NCI-H187 (cell line): ENCODE data around the gene VANGL2.
A peak's percentile ranks its signal among the peaks of the same experiment; 100 is the strongest.
"Not testable (repeated sequence)": the region's sequence is repeated elsewhere in the genome, so short reads cannot be mapped to it uniquely, and the experiment has no call there.

ENCODE experiments used
- DNase-seq, 2 experiments: peaks; one replicate each; lab custom pipeline; 2025; lab: John Stamatoyannopoulos, UW

VANGL2 gene

GRCh38 chr1:160370561-160371345 lies 29.6 kb upstream of the VANGL2 start:
- DNase-seq: no peak

- no peak for DNase-seq
These were observed 29.1 kb upstream of the VANGL2 start for GRCh38 chr1:160371346-160371631.

- DNase-seq: no peak
These were observed 28.6 kb upstream of the VANGL2 start for GRCh38 chr1:160371756-160372155.

- DNase-seq: no peak
These were observed 26.7 kb upstream of the VANGL2 start for GRCh38 chr1:160373696-160374095.

- DNase-seq: no peak
These were observed 25.9 kb upstream of the VANGL2 start for GRCh38 chr1:160374306-160375110.

- no peak for DNase-seq
These were observed 24.4 kb upstream of the VANGL2 start for GRCh38 chr1:160375788-160376524.

GRCh38 chr1:160376525-160377131 lies 23.7 kb upstream of the VANGL2 start:
- peak; percentile 74 to 81 for DNase-seq

GRCh38 chr1:160377585-160378206 lies 22.7 kb upstream of the VANGL2 start:
- no peak for DNase-seq

GRCh38 chr1:160384812-160385211 lies 15.6 kb upstream of the VANGL2 start:
- not testable (repeated sequence) for DNase-seq

- DNase-seq: not testable (repeated sequence)
These were observed 12.0 kb upstream of the VANGL2 start for GRCh38 chr1:160388406-160388805.

- no peak for DNase-seq
These were observed 5.7 kb upstream of the VANGL2 start for GRCh38 chr1:160394673-160395072.

- DNase-seq: no peak
These were observed 2.7 kb upstream of the VANGL2 start for GRCh38 chr1:160397651-160398050.

GRCh38 chr1:160398823-160399222 lies 1.5 kb upstream of the VANGL2 start:
- no peak for DNase-seq

GRCh38 chr1:160399544-160400222 lies 681 bp upstream of the VANGL2 start:
- no peak for DNase-seq

GRCh38 chr1:160400646-160401486 lies 502 bp downstream of the VANGL2 start:
- peak; percentile 48 to 62 for DNase-seq

GRCh38 chr1:160401487-160401805 lies 1.1 kb downstream of the VANGL2 start:
- no peak for DNase-seq

- DNase-seq: no peak
These were observed 1.8 kb downstream of the VANGL2 start for GRCh38 chr1:160402001-160402795.

- DNase-seq: no peak
These were observed 2.9 kb downstream of the VANGL2 start for GRCh38 chr1:160403244-160403643.

- DNase-seq: no peak
These were observed 3.7 kb downstream of the VANGL2 start for GRCh38 chr1:160404094-160404493.
